Measurements from ENCODE around the gene ADAT2.

Gene ADAT2

GRCh38 chr6:143465546-143465945, 15.1 kb upstream of the ADAT2 start:
- Histone ChIP-seq H3K79me2 (ENCODE audit: control insufficient read depth, low read length) (no peaks in the 10 kb centered on the region), H3K9me2 (replicated peaks; ENCODE audit: control insufficient read depth, low read length) (no peaks in the 10 kb centered on the region), H3K27me3 (ENCODE audit: control insufficient read depth, low read length) (no peaks in the 10 kb centered on the region), H3K4me3 (ENCODE audit: low read length) (no peak overlapping the region), H3K9me3 (ENCODE audit: control insufficient read depth, insufficient read depth, low read length) (no peaks in the 10 kb centered on the region), H3F3A (ENCODE audit: control insufficient read depth, insufficient read depth) (no peaks in the 10 kb centered on the region), H3K27ac (ENCODE audit: low read depth, low read length) (no peak overlapping the region), H3K4me1 (ENCODE audit: control insufficient read depth, low read length) (no peaks in the 10 kb centered on the region), H3K36me3 (ENCODE audit: control insufficient read depth, low read length) (peaks cover 12% of the 10 kb centered on the region), H4K20me1 (ENCODE audit: control insufficient read depth, insufficient read depth, low read depth, low read length) (no peaks in the 10 kb centered on the region), H3K4me2 (ENCODE audit: low read length) (no peak overlapping the region)
- TF ChIP-seq CTCF (IDR thresholded peaks at IDR 0.05; ENCODE audit: low read depth, low read length, poor library complexity, severe bottlenecking) (no peak), EZH2phosphoT487 (IDR thresholded peaks at IDR 0.05; ENCODE audit: borderline replicate concordance, low read length) (no peak)

- Histone ChIP-seq H3K27me3 (ENCODE audit: control insufficient read depth, low read length) (no peaks in the 10 kb centered on the region), H3K4me1 (ENCODE audit: control insufficient read depth, low read length) (peaks cover 8% of the 10 kb centered on the region), H4K20me1 (ENCODE audit: control insufficient read depth, insufficient read depth, low read depth, low read length) (no peaks in the 10 kb centered on the region), H3K9me2 (replicated peaks; ENCODE audit: control insufficient read depth, low read length) (no peaks in the 10 kb centered on the region), H3K27ac (ENCODE audit: low read depth, low read length) (no peak overlapping the region), H3F3A (ENCODE audit: control insufficient read depth, insufficient read depth) (no peaks in the 10 kb centered on the region), H3K4me3 (ENCODE audit: low read length) (no peak overlapping the region), H3K79me2 (ENCODE audit: control insufficient read depth, low read length) (peaks cover 40% of the 10 kb centered on the region), H3K4me2 (ENCODE audit: low read length) (no peak overlapping the region), H3K9me3 (ENCODE audit: control insufficient read depth, insufficient read depth, low read length) (no peaks in the 10 kb centered on the region), H3K36me3 (ENCODE audit: control insufficient read depth, low read length) (peaks cover 24% of the 10 kb centered on the region)
- no peak for TF ChIP-seq CTCF (IDR thresholded peaks at IDR 0.05; ENCODE audit: low read depth, low read length, poor library complexity, severe bottlenecking)
- TF ChIP-seq EZH2phosphoT487 (IDR thresholded peaks at IDR 0.05; ENCODE audit: borderline replicate concordance, low read length): no peak
These were observed 7.3 kb upstream of the ADAT2 start for GRCh38 chr6:143457563-143458359.

GRCh38 chr6:143451531-143451930, 1.0 kb upstream of the ADAT2 start:
- Histone ChIP-seq H3K9me2 (replicated peaks; ENCODE audit: control insufficient read depth, low read length) (no peaks in the 10 kb centered on the region), H3F3A (ENCODE audit: control insufficient read depth, insufficient read depth) (peaks cover 5% of the 10 kb centered on the region; the same call in 1 of the 2 replicates), H3K27me3 (ENCODE audit: control insufficient read depth, low read length) (no peaks in the 10 kb centered on the region), H3K27ac (ENCODE audit: low read depth, low read length) (no peak overlapping the region), H3K9me3 (ENCODE audit: control insufficient read depth, insufficient read depth, low read length) (no peaks in the 10 kb centered on the region), H3K4me3 (ENCODE audit: low read length) (peak overlapping the region; percentile 90), H3K79me2 (ENCODE audit: control insufficient read depth, low read length) (peaks cover 84% of the 10 kb centered on the region), H4K20me1 (ENCODE audit: control insufficient read depth, insufficient read depth, low read depth, low read length) (0 out of 2 replicates have a peak, but pooled peaks cover 3% of the 10 kb centered on the region), H3K36me3 (ENCODE audit: control insufficient read depth, low read length) (peaks cover 10% of the 10 kb centered on the region; the same call in 1 of the 2 replicates), H3K4me2 (ENCODE audit: low read length) (peak overlapping the region; percentile 68), H3K4me1 (ENCODE audit: control insufficient read depth, low read length) (peaks cover 32% of the 10 kb centered on the region)
- TF ChIP-seq EZH2phosphoT487 (IDR thresholded peaks at IDR 0.05; ENCODE audit: borderline replicate concordance, low read length): no peak
- TF ChIP-seq CTCF (IDR thresholded peaks at IDR 0.05; ENCODE audit: low read depth, low read length, poor library complexity, severe bottlenecking): no peak

All from DOHH2 (cell line).